HepG2 (cell line): Measurements from ENCODE around the gene GNAI2. TPM values are rescaled to one million over a fixed set of nuclear protein-coding genes. Genes with fewer than 3 reads are reported as not detected.

Source experiments
- FOXO1 ChIP-seq: sonication (generic); formaldehyde crosslinking; IDR thresholded peaks from 2 replicates; pipeline ENCODE4 v1.4.0; 2020; ENCODE audit warnings: missing genetic modification reagents
- HHEX ChIP-seq: IDR thresholded peaks from 2 replicates; pipeline ENCODE4 v1.6.1; 2016; ENCODE audit warnings: control low read depth
- HIVEP1 ChIP-seq: sonication (generic); formaldehyde crosslinking; IDR thresholded peaks from 2 replicates; pipeline ENCODE4 v1.4.0; 2020; ENCODE audit warnings: mild to moderate bottlenecking, missing genetic modification reagents
- NFKB2 ChIP-seq: sonication (generic); formaldehyde crosslinking; IDR thresholded peaks from 2 replicates; pipeline ENCODE4 v1.4.0; 2020; ENCODE audit warnings: missing genetic modification reagents, borderline replicate concordance
- PHF21A ChIP-seq: sonication (generic); formaldehyde crosslinking; IDR thresholded peaks from 2 replicates; pipeline ENCODE4 v1.5.0; 2020; ENCODE audit warnings: mild to moderate bottlenecking, missing genetic modification reagents
- PTBP1 ChIP-seq: fragments of 200-400 bp; formaldehyde crosslinking; IDR thresholded peaks from 2 replicates; pipeline ENCODE4 v1.6.1; 2018; ENCODE audit warnings: low read length, low read depth; ENCODE audit not compliant: poor library complexity, severe bottlenecking
- SP5 ChIP-seq: IDR thresholded peaks from 2 replicates; pipeline ENCODE4 v1.6.1; 2016; ENCODE audit warnings: low read depth, borderline replicate concordance
- TGIF2 ChIP-seq: IDR thresholded peaks from 2 replicates; pipeline ENCODE4 v1.6.1; 2016; ENCODE audit warnings: control low read depth, missing compliant biosample characterization
- ZFP36 ChIP-seq: fragments of 150-350 bp; IDR thresholded peaks from 2 replicates; pipeline ENCODE4 v1.6.1; 2018; ENCODE audit warnings: borderline replicate concordance, low read length, low read depth; ENCODE audit not compliant: partially characterized antibody
- ZNF556 ChIP-seq: sonication (generic); formaldehyde crosslinking; IDR thresholded peaks from 2 replicates; pipeline ENCODE4 v1.4.0; 2020; ENCODE audit warnings: mild to moderate bottlenecking, missing genetic modification reagents, borderline replicate concordance
- ZNF619 ChIP-seq: sonication (generic); formaldehyde crosslinking; IDR thresholded peaks from 2 replicates; pipeline ENCODE4 v1.4.0; 2020; ENCODE audit warnings: mild to moderate bottlenecking, missing genetic modification reagents
- polyA plus RNA-seq, 8 experiments: library from polyadenylated mRNA; depleted of rRNA in 3 of 8; stranded (reverse) in 7 of 8; unstranded in 1 of 8; fragments of >200 nt; fragmentation: Illumina TruSeq in 4 of 8; extraction: Trizol in 4 of 8; gene quantifications; 2 replicates each; pipeline versions ENCODE4 v1.2.1 to v1.2.3, GENCODE V29; 2011 to 2016; ENCODE audit warnings: low read depth in 4 of 8, missing spikeins in 1 of 8, mixed read lengths in 1 of 8; ENCODE audit not compliant: insufficient read depth in 1 of 8
- total RNA-seq, 5 experiments: library from RNA; depleted of rRNA; stranded (reverse); fragments of >200 nt; fragmentation: Illumina TruSeq; extraction: Trizol; gene quantifications; 2 replicates each; pipeline ENCODE4 v1.2.3, GENCODE V29; 2016; ENCODE audit warnings: low read depth in 1 of 5
- TF ChIP-seq, protein P1 (sequence below): sonication (generic); formaldehyde crosslinking; IDR thresholded peaks from 2 replicates; pipeline ENCODE4 v1.4.0; 2020; ENCODE audit warnings: missing genetic modification reagents, low read depth, mild to moderate bottlenecking, borderline replicate concordance
- TF ChIP-seq, protein P2 (sequence below): sonication (generic); formaldehyde crosslinking; IDR thresholded peaks from 2 replicates; pipeline ENCODE4 v1.8.1; 2023; ENCODE audit warnings: mild to moderate bottlenecking, moderate library complexity, missing genetic modification reagents
- TF ChIP-seq, protein P3 (sequence below): sonication (generic); formaldehyde crosslinking; IDR thresholded peaks from 2 replicates; pipeline ENCODE4 v1.8.0; 2022; ENCODE audit warnings: missing genetic modification reagents, mild to moderate bottlenecking, borderline replicate concordance
- TF ChIP-seq, protein P4 (sequence below): sonication (generic); formaldehyde crosslinking; IDR thresholded peaks from 2 replicates; pipeline ENCODE4 v1.4.0; 2020; ENCODE audit warnings: low read depth, mild to moderate bottlenecking, missing genetic modification reagents
- TF ChIP-seq, protein P5 (sequence below): sonication (generic); formaldehyde crosslinking; IDR thresholded peaks from 2 replicates; pipeline ENCODE4 v1.5.1; 2020; ENCODE audit warnings: missing genetic modification reagents, mild to moderate bottlenecking, borderline replicate concordance
- TF ChIP-seq, protein P6 (sequence below): sonication (generic); formaldehyde crosslinking; IDR thresholded peaks from 2 replicates; pipeline ENCODE4 v1.4.0; 2020; ENCODE audit warnings: missing genetic modification reagents; ENCODE audit errors: not compliant biosample characterization
- TF ChIP-seq, protein P7 (sequence below): sonication (generic); formaldehyde crosslinking; IDR thresholded peaks from 2 replicates; pipeline ENCODE4 v1.5.0; 2020; ENCODE audit warnings: mild to moderate bottlenecking, missing genetic modification reagents, borderline replicate concordance

GNAI2 gene
- total and polyA plus RNA-seq, 2 of the 13 experiments (the other 11 are each of a cell fraction or from before 2014, with no cell fraction given) = 51.1 to 66.2 TPM

DNA sequence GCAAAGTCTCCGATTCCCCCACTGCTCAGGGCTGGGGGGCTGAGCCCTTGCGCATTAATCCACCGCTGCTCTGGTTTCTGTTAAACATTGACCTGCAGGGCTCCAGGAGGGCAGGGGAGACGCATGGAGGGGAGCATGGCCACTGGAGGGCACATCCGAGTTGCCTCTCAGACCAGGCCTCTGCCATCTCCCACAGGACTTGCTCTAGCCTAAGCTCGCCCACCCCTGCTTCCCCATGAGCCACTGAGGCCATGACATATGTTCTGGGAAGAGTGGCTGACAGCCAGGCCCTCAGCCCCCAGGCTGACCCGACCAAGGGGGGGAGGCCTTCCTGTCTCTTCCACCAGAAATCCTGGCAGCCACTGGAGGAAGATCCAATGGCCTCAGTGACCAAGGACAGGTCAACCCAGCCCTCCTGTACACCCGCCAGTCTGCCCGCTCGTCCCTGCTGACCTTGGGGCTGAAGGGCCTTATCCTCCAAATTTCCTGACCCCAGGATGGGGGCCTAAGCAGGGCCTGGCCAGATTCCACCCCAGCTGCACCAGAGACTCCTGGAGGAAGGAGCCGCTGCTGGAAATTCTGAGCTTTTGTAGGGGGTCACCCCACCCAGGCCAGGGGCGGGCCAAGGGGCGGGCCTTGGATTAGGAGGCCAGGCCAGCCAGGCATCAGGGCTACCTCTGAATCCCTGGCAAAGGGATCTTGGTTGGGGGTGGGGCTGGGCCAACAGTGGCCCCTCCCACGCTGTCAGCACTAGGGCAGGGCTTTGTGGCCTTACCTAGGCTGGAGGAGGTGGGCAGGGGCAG, 67.2 kb downstream of the GNAI2 start, which contains the start of gene HYAL1 (continued):
- TF ChIP-seq ZNF619 (CRISPR knock-in tag) (no peak), SP5 (CRISPR knock-in tag) (peak; percentile 76), HIVEP1 (peak; percentile 70), TGIF2 (CRISPR knock-in tag) (no peak; the same call in 1 of the 2 replicates), PHF21A (peak; percentile 83; the same call in 1 of the 2 replicates), NFKB2 (0 out of 2 replicates have a peak, but pooled peaks have one; percentile 16), FOXO1 (CRISPR knock-in tag) (no peak; the same call in 1 of the 2 replicates), HHEX (CRISPR knock-in tag) (no peak), ZFP36 (no peak), ZNF556 (CRISPR knock-in tag) (peak; percentile 71; the same call in 1 of the 2 replicates), PTBP1 (peak; percentile 68)
- TF ChIP-seq, protein P1, sequence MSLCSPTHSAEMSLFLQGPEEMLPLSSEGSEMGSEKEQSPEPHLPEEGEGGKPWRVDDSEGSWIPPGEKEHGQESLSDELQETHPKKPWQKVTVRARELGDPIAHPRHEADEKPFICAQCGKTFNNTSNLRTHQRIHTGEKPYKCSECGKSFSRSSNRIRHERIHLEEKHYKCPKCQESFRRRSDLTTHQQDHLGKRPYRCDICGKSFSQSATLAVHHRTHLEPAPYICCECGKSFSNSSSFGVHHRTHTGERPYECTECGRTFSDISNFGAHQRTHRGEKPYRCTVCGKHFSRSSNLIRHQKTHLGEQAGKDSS (CRISPR knock-in tag) = peak; percentile 59; the same call in 1 of the 2 replicates
- TF ChIP-seq, protein P2, sequence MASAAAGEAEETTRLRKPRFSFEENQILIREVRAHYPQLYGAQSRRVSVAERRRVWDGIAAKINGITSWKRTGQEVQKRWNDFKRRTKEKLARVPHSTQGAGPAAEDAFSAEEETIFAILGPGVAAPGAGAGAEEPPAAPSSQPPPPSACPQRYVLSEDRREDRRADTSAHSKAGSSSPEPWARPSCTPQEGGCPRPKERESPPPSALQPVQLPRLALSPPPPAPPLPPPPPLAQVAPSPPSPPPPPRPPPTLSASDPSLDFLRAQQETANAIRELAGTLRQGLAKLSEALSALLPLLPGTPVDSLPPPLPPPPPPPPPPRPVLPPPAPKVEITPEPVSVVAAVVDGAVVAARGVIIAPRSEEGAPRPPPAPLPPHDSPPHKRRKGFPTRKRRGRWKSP (CRISPR knock-in tag) = 0 out of 2 replicates have a peak, but pooled peaks have one; percentile 31
- TF ChIP-seq, protein P3, sequence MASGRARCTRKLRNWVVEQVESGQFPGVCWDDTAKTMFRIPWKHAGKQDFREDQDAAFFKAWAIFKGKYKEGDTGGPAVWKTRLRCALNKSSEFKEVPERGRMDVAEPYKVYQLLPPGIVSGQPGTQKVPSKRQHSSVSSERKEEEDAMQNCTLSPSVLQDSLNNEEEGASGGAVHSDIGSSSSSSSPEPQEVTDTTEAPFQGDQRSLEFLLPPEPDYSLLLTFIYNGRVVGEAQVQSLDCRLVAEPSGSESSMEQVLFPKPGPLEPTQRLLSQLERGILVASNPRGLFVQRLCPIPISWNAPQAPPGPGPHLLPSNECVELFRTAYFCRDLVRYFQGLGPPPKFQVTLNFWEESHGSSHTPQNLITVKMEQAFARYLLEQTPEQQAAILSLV (CRISPR knock-in tag) = 0 out of 2 replicates have a peak, but pooled peaks have one; percentile 26
- TF ChIP-seq, protein P4, sequence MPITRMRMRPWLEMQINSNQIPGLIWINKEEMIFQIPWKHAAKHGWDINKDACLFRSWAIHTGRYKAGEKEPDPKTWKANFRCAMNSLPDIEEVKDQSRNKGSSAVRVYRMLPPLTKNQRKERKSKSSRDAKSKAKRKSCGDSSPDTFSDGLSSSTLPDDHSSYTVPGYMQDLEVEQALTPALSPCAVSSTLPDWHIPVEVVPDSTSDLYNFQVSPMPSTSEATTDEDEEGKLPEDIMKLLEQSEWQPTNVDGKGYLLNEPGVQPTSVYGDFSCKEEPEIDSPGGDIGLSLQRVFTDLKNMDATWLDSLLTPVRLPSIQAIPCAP = no peak
- TF ChIP-seq, protein P5, sequence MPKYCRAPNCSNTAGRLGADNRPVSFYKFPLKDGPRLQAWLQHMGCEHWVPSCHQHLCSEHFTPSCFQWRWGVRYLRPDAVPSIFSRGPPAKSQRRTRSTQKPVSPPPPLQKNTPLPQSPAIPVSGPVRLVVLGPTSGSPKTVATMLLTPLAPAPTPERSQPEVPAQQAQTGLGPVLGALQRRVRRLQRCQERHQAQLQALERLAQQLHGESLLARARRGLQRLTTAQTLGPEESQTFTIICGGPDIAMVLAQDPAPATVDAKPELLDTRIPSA (CRISPR knock-in tag) = no peak
- TF ChIP-seq, protein P6, sequence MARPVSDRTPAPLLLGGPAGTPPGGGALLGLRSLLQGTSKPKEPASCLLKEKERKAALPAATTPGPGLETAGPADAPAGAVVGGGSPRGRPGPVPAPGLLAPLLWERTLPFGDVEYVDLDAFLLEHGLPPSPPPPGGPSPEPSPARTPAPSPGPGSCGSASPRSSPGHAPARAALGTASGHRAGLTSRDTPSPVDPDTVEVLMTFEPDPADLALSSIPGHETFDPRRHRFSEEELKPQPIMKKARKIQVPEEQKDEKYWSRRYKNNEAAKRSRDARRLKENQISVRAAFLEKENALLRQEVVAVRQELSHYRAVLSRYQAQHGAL (CRISPR knock-in tag) = peak; percentile 80
- TF ChIP-seq, protein P7, sequence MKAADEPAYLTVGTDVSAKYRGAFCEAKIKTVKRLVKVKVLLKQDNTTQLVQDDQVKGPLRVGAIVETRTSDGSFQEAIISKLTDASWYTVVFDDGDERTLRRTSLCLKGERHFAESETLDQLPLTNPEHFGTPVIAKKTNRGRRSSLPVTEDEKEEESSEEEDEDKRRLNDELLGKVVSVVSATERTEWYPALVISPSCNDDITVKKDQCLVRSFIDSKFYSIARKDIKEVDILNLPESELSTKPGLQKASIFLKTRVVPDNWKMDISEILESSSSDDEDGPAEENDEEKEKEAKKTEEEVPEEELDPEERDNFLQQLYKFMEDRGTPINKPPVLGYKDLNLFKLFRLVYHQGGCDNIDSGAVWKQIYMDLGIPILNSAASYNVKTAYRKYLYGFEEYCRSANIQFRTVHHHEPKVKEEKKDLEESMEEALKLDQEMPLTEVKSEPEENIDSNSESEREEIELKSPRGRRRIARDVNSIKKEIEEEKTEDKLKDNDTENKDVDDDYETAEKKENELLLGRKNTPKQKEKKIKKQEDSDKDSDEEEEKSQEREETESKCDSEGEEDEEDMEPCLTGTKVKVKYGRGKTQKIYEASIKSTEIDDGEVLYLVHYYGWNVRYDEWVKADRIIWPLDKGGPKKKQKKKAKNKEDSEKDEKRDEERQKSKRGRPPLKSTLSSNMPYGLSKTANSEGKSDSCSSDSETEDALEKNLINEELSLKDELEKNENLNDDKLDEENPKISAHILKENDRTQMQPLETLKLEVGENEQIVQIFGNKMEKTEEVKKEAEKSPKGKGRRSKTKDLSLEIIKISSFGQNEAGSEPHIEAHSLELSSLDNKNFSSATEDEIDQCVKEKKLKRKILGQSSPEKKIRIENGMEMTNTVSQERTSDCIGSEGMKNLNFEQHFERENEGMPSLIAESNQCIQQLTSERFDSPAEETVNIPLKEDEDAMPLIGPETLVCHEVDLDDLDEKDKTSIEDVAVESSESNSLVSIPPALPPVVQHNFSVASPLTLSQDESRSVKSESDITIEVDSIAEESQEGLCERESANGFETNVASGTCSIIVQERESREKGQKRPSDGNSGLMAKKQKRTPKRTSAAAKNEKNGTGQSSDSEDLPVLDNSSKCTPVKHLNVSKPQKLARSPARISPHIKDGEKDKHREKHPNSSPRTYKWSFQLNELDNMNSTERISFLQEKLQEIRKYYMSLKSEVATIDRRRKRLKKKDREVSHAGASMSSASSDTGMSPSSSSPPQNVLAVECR (CRISPR knock-in tag) = peak; percentile 76; the same call in 1 of the 2 replicates
